Ishikawa (cell line): ENCODE results near the gene POU4F3.

Source experiments
- CEBPB ChIP-seq: IDR thresholded peaks from 2 replicates; pipeline ENCODE4 v1.6.1; 2012
- CREB1 ChIP-seq: IDR thresholded peaks from 2 replicates; pipeline ENCODE4 v1.6.1; 2012; ENCODE audit warnings: low read depth
- EGR1 ChIP-seq: IDR thresholded peaks from 2 replicates; pipeline ENCODE4 v1.6.1; 2012
- EP300 ChIP-seq: IDR thresholded peaks from 2 replicates; pipeline ENCODE4 v1.6.1; 2012; ENCODE audit warnings: borderline replicate concordance
- FOXM1 ChIP-seq: IDR thresholded peaks from 2 replicates; pipeline ENCODE4 v1.6.1; 2012; ENCODE audit warnings: low read depth, borderline replicate concordance
- NFIC ChIP-seq: IDR thresholded peaks from 2 replicates; pipeline ENCODE4 v1.6.1; 2012
- RAD21 ChIP-seq: IDR thresholded peaks from 2 replicates; pipeline ENCODE4 v1.6.1; 2012; ENCODE audit warnings: low read depth
- TAF1 ChIP-seq: IDR thresholded peaks from 2 replicates; pipeline ENCODE4 v1.6.1; 2012; ENCODE audit warnings: low read depth, mild to moderate bottlenecking
- TCF12 ChIP-seq: IDR thresholded peaks from 2 replicates; pipeline ENCODE4 v1.6.1; 2012; ENCODE audit warnings: low read depth
- TEAD4 ChIP-seq: IDR thresholded peaks from 2 replicates; pipeline ENCODE4 v1.6.1; 2012
- YY1 ChIP-seq: IDR thresholded peaks from 2 replicates; pipeline ENCODE4 v1.6.1; 2012; ENCODE audit warnings: low read depth
- ZBTB7A ChIP-seq: IDR thresholded peaks from 2 replicates; pipeline ENCODE4 v1.6.1; 2012; ENCODE audit warnings: low read depth
- TF ChIP-seq, protein P1 (sequence below): IDR thresholded peaks from 2 replicates; pipeline ENCODE4 v1.6.1; 2012
- TF ChIP-seq, protein P2 (sequence below): IDR thresholded peaks from 2 replicates; pipeline ENCODE4 v1.6.1; 2012; ENCODE audit warnings: low read depth, mild to moderate bottlenecking
- TF ChIP-seq, protein P3 (sequence below): IDR thresholded peaks from 2 replicates; pipeline ENCODE4 v1.6.1; 2012

The POU4F3 gene

GRCh38 chr5:146342882-146343865 lies 4.5 kb downstream of the POU4F3 start:
- TF ChIP-seq EGR1 (no peak), ZBTB7A (no peak), YY1 (no peak), FOXM1 (no peak)

- TF ChIP-seq FOXM1 (no peak), NFIC (no peak), YY1 (no peak), CEBPB (no peak), RAD21 (no peak), ZBTB7A (no peak), TCF12 (no peak)
- TF ChIP-seq, protein P1, sequence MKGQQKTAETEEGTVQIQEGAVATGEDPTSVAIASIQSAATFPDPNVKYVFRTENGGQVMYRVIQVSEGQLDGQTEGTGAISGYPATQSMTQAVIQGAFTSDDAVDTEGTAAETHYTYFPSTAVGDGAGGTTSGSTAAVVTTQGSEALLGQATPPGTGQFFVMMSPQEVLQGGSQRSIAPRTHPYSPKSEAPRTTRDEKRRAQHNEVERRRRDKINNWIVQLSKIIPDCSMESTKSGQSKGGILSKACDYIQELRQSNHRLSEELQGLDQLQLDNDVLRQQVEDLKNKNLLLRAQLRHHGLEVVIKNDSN, result no peak
- TF ChIP-seq, protein P2, sequence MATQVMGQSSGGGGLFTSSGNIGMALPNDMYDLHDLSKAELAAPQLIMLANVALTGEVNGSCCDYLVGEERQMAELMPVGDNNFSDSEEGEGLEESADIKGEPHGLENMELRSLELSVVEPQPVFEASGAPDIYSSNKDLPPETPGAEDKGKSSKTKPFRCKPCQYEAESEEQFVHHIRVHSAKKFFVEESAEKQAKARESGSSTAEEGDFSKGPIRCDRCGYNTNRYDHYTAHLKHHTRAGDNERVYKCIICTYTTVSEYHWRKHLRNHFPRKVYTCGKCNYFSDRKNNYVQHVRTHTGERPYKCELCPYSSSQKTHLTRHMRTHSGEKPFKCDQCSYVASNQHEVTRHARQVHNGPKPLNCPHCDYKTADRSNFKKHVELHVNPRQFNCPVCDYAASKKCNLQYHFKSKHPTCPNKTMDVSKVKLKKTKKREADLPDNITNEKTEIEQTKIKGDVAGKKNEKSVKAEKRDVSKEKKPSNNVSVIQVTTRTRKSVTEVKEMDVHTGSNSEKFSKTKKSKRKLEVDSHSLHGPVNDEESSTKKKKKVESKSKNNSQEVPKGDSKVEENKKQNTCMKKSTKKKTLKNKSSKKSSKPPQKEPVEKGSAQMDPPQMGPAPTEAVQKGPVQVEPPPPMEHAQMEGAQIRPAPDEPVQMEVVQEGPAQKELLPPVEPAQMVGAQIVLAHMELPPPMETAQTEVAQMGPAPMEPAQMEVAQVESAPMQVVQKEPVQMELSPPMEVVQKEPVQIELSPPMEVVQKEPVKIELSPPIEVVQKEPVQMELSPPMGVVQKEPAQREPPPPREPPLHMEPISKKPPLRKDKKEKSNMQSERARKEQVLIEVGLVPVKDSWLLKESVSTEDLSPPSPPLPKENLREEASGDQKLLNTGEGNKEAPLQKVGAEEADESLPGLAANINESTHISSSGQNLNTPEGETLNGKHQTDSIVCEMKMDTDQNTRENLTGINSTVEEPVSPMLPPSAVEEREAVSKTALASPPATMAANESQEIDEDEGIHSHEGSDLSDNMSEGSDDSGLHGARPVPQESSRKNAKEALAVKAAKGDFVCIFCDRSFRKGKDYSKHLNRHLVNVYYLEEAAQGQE, result no peak
- TF ChIP-seq, protein P3, sequence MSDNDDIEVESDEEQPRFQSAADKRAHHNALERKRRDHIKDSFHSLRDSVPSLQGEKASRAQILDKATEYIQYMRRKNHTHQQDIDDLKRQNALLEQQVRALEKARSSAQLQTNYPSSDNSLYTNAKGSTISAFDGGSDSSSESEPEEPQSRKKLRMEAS, result no peak
Measured at GRCh38 chr5:146344155-146345118, 5.8 kb downstream of the POU4F3 start.

DNA sequence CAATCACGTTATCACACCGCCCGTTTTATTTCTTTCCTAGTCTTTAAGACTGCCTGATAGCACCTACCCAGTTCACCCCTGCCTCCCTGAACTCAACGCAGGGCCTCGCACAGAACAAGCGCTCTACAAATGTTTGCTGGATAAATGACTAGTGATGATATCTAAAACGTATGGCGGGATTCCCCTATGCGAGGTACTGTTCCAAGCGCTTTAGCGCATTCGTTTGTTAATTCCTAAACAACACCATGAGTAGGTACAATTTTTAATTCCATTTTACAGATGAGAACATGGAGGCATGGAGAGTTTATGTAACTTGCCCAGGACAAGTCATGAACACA lies 6.6 kb downstream of the POU4F3 start:
- TF ChIP-seq FOXM1 (no peak), YY1 (no peak), CREB1 (no peak), RAD21 (no peak), ZBTB7A (no peak), NFIC (no peak), TAF1 (no peak), CEBPB (no peak), EGR1 (no peak), EP300 (no peak), TEAD4 (no peak), TCF12 (no peak)
- TF ChIP-seq, protein P2, result no peak
- TF ChIP-seq, protein P1, result no peak
- TF ChIP-seq, protein P3, result no peak

DNA sequence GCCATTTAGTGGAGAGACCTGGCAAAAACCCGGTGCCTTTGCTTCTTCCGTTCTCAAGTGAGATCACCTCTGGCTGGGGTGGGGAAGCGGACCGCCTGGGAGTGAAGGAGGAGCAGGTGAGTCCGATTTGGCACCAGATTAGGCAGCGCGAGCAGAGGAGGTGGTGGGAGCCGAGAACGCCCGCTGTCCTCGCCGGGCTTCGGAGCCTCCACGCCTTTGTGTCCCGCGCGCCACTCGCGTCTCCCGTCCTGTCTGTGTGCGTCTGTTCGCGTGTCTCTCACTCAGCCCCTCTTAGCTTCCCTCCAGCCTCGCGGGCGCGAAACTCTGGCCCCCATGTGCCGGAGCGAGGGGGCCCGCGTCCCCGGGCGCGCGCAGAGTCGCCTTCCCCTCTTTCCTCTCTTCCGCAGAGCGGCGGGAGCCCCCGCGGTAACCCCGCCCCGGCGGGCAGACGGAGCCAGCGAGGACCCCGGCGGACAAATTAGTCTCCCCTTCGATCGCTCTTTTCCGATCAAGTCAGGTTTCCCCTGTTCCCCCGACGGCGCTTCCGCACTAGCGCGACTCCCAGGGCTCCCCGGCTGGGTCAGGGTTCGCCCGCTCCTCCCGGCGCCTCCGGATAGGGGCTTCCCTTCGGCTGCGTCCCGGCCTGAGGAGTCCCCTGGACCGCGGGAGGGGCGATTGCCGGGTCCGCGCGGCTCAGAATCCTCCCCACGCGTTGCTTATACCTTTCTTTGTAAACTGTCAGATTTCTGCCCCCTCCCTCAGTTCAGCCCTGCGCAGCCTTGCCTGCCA lies 7.1 kb downstream of the POU4F3 start:
- TF ChIP-seq CEBPB, result no peak
- TF ChIP-seq ZBTB7A, result no peak
- TF ChIP-seq EP300, result no peak

DNA sequence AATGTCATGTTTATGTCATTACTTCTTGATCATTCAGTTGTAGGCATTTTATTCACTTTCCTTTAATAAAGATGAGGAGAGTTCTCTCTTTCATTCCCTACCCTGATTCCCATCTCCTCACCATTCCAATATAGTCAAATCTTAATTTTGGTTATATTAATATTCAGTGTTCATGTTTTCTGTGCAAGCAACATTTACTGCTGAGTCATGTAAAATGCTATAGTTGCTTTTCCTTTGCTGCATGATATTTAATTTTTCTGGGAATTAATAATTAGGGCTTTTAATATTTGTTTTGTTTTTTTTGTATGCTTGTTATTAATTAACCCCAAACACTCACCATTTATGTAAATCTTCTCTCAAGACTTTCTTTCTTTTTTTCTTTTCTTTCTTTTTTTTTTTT lies 18.5 kb downstream of the POU4F3 start:
- TF ChIP-seq, protein P3, result no peak
- TF ChIP-seq EP300, result no peak
- no peak for TF ChIP-seq CREB1
- TF ChIP-seq EGR1, result no peak
- TF ChIP-seq FOXM1, result no peak
- no peak for TF ChIP-seq TAF1
- no peak for TF ChIP-seq CEBPB
- no peak for TF ChIP-seq TCF12
- TF ChIP-seq YY1, result no peak
- TF ChIP-seq, protein P2, result no peak
- no peak for TF ChIP-seq NFIC
